Hepatocyte (in vitro differentiated cells): ENCODE measurements around the gene PALS2.

Source experiments
- EZH2 ChIP-seq: fragments of 200-600 bp; sonication (generic); IDR thresholded peaks from 2 replicates; pipeline ENCODE4 v1.6.1; 2016; ENCODE audit warnings: antibody characterized with exemption, mild to moderate bottlenecking, borderline replicate concordance
- EZH2phosphoT487 ChIP-seq: fragments of 200-600 bp; sonication (generic); IDR thresholded peaks from one replicate; pipeline ENCODE4 v1.6.1; 2018; ENCODE audit warnings: antibody characterized with exemption, mild to moderate bottlenecking, low read depth, moderate library complexity; ENCODE audit not compliant: unreplicated experiment, severe bottlenecking
- TF ChIP-seq, protein P1 (sequence below): fragments of 200-600 bp; sonication (generic); IDR thresholded peaks from 2 replicates; pipeline ENCODE4 v1.5.1; 2016; ENCODE audit warnings: antibody characterized with exemption, mild to moderate bottlenecking; ENCODE audit not compliant: poor library complexity

DNA sequence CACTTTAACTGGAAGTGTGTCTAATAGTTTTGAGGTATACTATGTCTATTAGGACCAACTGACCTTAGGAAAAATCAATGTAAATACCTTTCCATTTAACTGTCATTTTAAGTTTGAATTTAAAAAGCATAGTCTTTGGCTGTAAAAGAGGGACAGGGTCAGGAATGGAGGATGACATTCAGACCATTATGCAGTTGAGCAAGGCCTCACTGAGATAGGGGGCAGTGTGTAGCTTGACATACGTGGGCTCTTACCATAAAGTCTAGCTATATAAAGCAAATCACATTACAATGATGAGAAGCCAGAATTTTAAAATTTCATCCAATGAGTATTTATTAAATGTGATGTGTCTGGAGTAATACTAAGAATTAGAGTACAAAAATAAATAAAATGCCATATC is 17.9 kb downstream of the PALS2 start:
- TF ChIP-seq, protein P1, sequence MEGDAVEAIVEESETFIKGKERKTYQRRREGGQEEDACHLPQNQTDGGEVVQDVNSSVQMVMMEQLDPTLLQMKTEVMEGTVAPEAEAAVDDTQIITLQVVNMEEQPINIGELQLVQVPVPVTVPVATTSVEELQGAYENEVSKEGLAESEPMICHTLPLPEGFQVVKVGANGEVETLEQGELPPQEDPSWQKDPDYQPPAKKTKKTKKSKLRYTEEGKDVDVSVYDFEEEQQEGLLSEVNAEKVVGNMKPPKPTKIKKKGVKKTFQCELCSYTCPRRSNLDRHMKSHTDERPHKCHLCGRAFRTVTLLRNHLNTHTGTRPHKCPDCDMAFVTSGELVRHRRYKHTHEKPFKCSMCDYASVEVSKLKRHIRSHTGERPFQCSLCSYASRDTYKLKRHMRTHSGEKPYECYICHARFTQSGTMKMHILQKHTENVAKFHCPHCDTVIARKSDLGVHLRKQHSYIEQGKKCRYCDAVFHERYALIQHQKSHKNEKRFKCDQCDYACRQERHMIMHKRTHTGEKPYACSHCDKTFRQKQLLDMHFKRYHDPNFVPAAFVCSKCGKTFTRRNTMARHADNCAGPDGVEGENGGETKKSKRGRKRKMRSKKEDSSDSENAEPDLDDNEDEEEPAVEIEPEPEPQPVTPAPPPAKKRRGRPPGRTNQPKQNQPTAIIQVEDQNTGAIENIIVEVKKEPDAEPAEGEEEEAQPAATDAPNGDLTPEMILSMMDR, result no peak
- TF ChIP-seq EZH2, result no peak
- TF ChIP-seq EZH2phosphoT487, result no peak
